Measurements from ENCODE around the gene IMMP2L.

- TF ChIP-seq CTCF (IDR thresholded peaks at IDR 0.05 in 4 of 5, conservative IDR thresholded peaks at IDR 0.05 in 1 of 5) (no peak), POLR2A (IDR thresholded peaks at IDR 0.05) (no peak)
Observed at GRCh38 chr7:111239437-111239836, 322.9 kb downstream of the IMMP2L start.

Measured in gastrocnemius medialis (tissue), 4 donors.